OCI-LY7 (cell line): ENCODE measurements around the gene AVL9. TPM values are rescaled to one million over a fixed set of nuclear protein-coding genes. Genes with fewer than 3 reads are reported as not detected.

Experiments used
- BruUV-seq: library from RNA; stranded (reverse); fragments of 400-500 nt; replicated peaks from 2 replicates; lab custom pipeline; 2021; lab: Mats Ljungman, UMichigan
- CTCF ChIA-PET: fragments of 300-600 bp; sonication (Branson Sonifier 250); formaldehyde crosslinking; loops from one replicate; lab custom pipeline; 2022; ENCODE audit warnings: antibody characterized with exemption; ENCODE audit not compliant: unreplicated experiment; lab: Charles Lee
- POLR2A ChIA-PET: fragments of 300-600 bp; sonication (Branson Sonifier 250); formaldehyde crosslinking; loops from one replicate; lab custom pipeline; 2022; ENCODE audit warnings: antibody characterized with exemption; lab: Charles Lee
- DNase-seq: peaks from one replicate; pipeline ENCODE4 v3.0.0-alpha.2; 2015; ENCODE audit warnings: low spot score
- H2AFZ ChIP-seq: fragments of 200-600 bp; sonication (generic), shearing (Covaris generic); 2 replicates; pipeline ENCODE4 v1.6.1; 2014; ENCODE audit warnings: mild to moderate bottlenecking, antibody characterized with exemption, low read length, moderate library complexity
- H3K27ac ChIP-seq: fragments of 200-600 bp; sonication (generic); 2 replicates; pipeline ENCODE4 v1.5.1; 2014; ENCODE audit warnings: mixed run types, low read depth, mild to moderate bottlenecking, moderate library complexity, low read length, inconsistent platforms; ENCODE audit not compliant: poor library complexity, severe bottlenecking
- H3K36me3 ChIP-seq: fragments of 200-600 bp; sonication (generic); 2 replicates; pipeline ENCODE4 v1.6.1; 2014; ENCODE audit warnings: mild to moderate bottlenecking, antibody characterized with exemption, low read length, moderate library complexity, mixed read lengths; ENCODE audit not compliant: insufficient read depth
- H3K4me1 ChIP-seq: fragments of 200-600 bp; sonication (generic); 2 replicates; pipeline ENCODE4 v1.5.1; 2014; ENCODE audit warnings: mild to moderate bottlenecking, low read length; ENCODE audit not compliant: insufficient read depth, poor library complexity, severe bottlenecking
- H3K4me2 ChIP-seq: fragments of 200-600 bp; sonication (generic); 2 replicates; pipeline ENCODE4 v1.6.1; 2014; ENCODE audit warnings: mild to moderate bottlenecking, low read length
- H3K4me3 ChIP-seq: fragments of 200-600 bp; sonication (generic); 2 replicates; pipeline ENCODE4 v1.5.1; 2014; ENCODE audit warnings: mild to moderate bottlenecking, low read depth, low read length; ENCODE audit not compliant: poor library complexity, severe bottlenecking
- H3K79me2 ChIP-seq: fragments of 200-600 bp; sonication (generic); 2 replicates; pipeline ENCODE4 v1.6.1; 2016; ENCODE audit warnings: low read depth, mild to moderate bottlenecking, low read length, moderate library complexity, mixed read lengths; ENCODE audit not compliant: insufficient read depth
- H3K9me2 ChIP-seq: fragments of 200-600 bp; sonication (generic); 2 replicates; pipeline ENCODE4 v1.6.1; 2016; ENCODE audit warnings: mild to moderate bottlenecking, low read length, mixed read lengths; ENCODE audit not compliant: insufficient read depth
- H3K9me3 ChIP-seq: fragments of 200-600 bp; sonication (generic); 2 replicates; pipeline ENCODE4 v1.6.1; 2014; ENCODE audit warnings: mild to moderate bottlenecking, mixed run types, low read length, mixed read lengths
- H4K20me1 ChIP-seq: fragments of 200-600 bp; sonication (generic); 2 replicates; pipeline ENCODE4 v1.6.1; 2014; ENCODE audit warnings: mild to moderate bottlenecking, antibody characterized with exemption, low read length, moderate library complexity, mixed read lengths; ENCODE audit not compliant: insufficient read depth
- EZH2phosphoT487 ChIP-seq: fragments of 200-600 bp; sonication (generic); IDR thresholded peaks from 2 replicates; pipeline ENCODE4 v1.6.1; 2018; ENCODE audit warnings: low read depth, borderline replicate concordance, mild to moderate bottlenecking, mixed run types, antibody characterized with exemption, low read length, moderate library complexity, mixed read lengths
- intact Hi-C: fragments of 100-400 bp; cut with micrococcal nuclease; formaldehyde crosslinking; loops from one replicate; pipeline ENCODE4 v1.10.0; 2022; ENCODE audit not compliant: unreplicated experiment
- total RNA-seq, 2 experiments: library from RNA; depleted of rRNA in 1 of 2; stranded (reverse); fragments of >200 nt in 1 of 2; shearing (Covaris generic) in 1 of 2; gene quantifications; 2 replicates each; pipeline ENCODE4 v1.2.3, GENCODE V29; 2014 to 2022
- TF ChIP-seq, protein P1 (sequence below): fragments of 200-600 bp; sonication (generic); conservative IDR thresholded peaks from 2 replicates; pipeline ENCODE4 v1.5.1; 2014; ENCODE audit warnings: mild to moderate bottlenecking, antibody characterized with exemption, low read length, moderate library complexity, mixed read lengths

The AVL9 gene
- total RNA-seq, 2 experiments from 2014 or later, result 36.6 to 54.9 TPM

DNA sequence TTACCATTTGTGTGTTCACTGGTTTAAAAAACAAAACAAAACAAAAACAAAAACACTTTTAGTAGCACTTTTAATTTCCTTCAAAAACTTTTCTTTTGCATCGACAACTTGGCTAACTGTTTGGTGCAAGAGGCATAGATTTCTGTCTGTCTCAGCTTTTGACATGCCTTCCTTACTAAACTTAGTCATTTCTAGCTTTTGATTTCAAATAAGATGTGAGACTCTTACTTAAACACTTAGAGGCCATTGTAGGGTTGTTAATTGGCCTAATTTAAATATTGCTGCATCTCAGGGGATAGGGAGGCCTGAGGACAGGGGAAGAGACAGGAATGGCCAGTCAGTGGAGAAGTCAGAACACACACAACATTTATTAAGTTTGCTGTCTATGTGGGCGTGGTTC lies 66.3 kb downstream of the AVL9 start:
- POLR2A ChIA-PET, result interaction anchor here (0.9 kb wide), 1 partner anchor 8 kb away, joined by 5 read pairs; no protein-coding TSS in a partner anchor

DNA sequence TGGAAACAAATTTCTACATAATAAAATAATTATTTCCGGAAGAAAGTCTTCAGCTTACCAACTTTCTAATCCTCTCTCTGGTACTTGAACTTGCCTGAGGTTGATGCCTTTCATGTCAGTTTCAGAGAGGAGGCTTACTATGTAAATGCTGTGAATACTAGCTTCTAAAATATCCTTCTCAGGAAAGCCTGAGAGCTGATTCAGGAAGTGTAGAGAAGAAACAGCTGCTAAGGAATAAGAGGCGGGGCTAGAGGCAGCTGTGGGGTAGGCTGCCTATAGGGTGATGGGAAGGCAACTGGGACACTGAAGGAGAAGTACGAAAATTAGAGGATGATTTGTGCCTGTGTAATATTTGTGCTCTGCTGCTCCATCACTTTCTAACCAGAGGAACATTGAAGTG lies 69.3 kb downstream of the AVL9 start:
- Histone ChIP-seq H4K20me1 (peaks cover 3% of the 10 kb centered on the region; the same call in 1 of the 2 replicates), H3K79me2 (no peaks in the 10 kb centered on the region; the same call in 1 of the 2 replicates), H3K27ac (no peak overlapping the region), H3K4me1 (no peaks in the 10 kb centered on the region), H3K36me3 (peaks cover 58% of the 10 kb centered on the region), H3K9me3 (no peaks in the 10 kb centered on the region), H2AFZ (no peak overlapping the region), H3K4me3 (no peak overlapping the region), H3K9me2 (no peaks in the 10 kb centered on the region), H3K4me2 (no peak overlapping the region)
- no TSS peak for BruUV-seq
- TF ChIP-seq, protein P1, sequence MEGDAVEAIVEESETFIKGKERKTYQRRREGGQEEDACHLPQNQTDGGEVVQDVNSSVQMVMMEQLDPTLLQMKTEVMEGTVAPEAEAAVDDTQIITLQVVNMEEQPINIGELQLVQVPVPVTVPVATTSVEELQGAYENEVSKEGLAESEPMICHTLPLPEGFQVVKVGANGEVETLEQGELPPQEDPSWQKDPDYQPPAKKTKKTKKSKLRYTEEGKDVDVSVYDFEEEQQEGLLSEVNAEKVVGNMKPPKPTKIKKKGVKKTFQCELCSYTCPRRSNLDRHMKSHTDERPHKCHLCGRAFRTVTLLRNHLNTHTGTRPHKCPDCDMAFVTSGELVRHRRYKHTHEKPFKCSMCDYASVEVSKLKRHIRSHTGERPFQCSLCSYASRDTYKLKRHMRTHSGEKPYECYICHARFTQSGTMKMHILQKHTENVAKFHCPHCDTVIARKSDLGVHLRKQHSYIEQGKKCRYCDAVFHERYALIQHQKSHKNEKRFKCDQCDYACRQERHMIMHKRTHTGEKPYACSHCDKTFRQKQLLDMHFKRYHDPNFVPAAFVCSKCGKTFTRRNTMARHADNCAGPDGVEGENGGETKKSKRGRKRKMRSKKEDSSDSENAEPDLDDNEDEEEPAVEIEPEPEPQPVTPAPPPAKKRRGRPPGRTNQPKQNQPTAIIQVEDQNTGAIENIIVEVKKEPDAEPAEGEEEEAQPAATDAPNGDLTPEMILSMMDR, result no peak
- TF ChIP-seq EZH2phosphoT487, result no peak
- POLR2A ChIA-PET, result interaction anchor here (0.7 to 1.3 kb wide), 3 partner anchors 9 to 166 kb away, joined by 3 to 6 read pairs (median 3); no protein-coding TSS in a partner anchor
- intact Hi-C loops, result no loop called here
- no peak for DNase-seq
- CTCF ChIA-PET, result no interaction called here

More for the DNA sequence above, 66.3 kb downstream of the AVL9 start:
- H4K20me1 ChIP-seq, result peaks cover 3% of the 10 kb centered on the region; the same call in 1 of the 2 replicates
- no peak overlapping the region for H2AFZ ChIP-seq
- no peaks in the 10 kb centered on the region; the same call in 1 of the 2 replicates for H3K79me2 ChIP-seq
- peaks cover 71% of the 10 kb centered on the region for H3K36me3 ChIP-seq
- no peak overlapping the region for H3K4me3 ChIP-seq
- H3K4me2 ChIP-seq, result no peak overlapping the region
- H3K9me3 ChIP-seq, result no peaks in the 10 kb centered on the region
- BruUV-seq, result no TSS peak
- intact Hi-C loops, result no loop called here
- CTCF ChIA-PET, result no interaction called here
- no peaks in the 10 kb centered on the region for H3K9me2 ChIP-seq
- no peak for DNase-seq
- TF ChIP-seq, protein P1, result no peak
- TF ChIP-seq EZH2phosphoT487, result no peak
- no peak overlapping the region for H3K27ac ChIP-seq
- no peaks in the 10 kb centered on the region for H3K4me1 ChIP-seq
